ENCODE measurements around the gene SYT9.

Gene SYT9

GRCh38 chr11:7261578-7261977, 9.9 kb downstream of the SYT9 start:
- CTCF ChIA-PET: no interaction called here
- POLR2A ChIA-PET: no interaction called here
- TF ChIP-seq, protein P1, sequence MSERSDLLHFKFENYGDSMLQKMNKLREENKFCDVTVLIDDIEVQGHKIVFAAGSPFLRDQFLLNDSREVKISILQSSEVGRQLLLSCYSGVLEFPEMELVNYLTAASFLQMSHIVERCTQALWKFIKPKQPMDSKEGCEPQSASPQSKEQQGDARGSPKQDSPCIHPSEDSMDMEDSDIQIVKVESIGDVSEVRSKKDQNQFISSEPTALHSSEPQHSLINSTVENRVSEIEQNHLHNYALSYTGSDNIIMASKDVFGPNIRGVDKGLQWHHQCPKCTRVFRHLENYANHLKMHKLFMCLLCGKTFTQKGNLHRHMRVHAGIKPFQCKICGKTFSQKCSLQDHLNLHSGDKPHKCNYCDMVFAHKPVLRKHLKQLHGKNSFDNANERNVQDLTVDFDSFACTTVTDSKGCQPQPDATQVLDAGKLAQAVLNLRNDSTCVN (tag by site-specific recombination; optimal IDR thresholded peaks at IDR 0.05): no peak
- TF ChIP-seq ZNF510 (tag by site-specific recombination; IDR thresholded peaks at IDR 0.05; ENCODE audit: insufficient replicate concordance) (no peak), ZNF561 (tag by site-specific recombination; IDR thresholded peaks at IDR 0.05; ENCODE audit: borderline replicate concordance) (no peak), ZFP69B (tag by site-specific recombination; IDR thresholded peaks at IDR 0.05) (no peak), ZNF23 (tag by site-specific recombination; IDR thresholded peaks at IDR 0.05; ENCODE audit: borderline replicate concordance) (no peak)
- TF ChIP-seq, protein P2, sequence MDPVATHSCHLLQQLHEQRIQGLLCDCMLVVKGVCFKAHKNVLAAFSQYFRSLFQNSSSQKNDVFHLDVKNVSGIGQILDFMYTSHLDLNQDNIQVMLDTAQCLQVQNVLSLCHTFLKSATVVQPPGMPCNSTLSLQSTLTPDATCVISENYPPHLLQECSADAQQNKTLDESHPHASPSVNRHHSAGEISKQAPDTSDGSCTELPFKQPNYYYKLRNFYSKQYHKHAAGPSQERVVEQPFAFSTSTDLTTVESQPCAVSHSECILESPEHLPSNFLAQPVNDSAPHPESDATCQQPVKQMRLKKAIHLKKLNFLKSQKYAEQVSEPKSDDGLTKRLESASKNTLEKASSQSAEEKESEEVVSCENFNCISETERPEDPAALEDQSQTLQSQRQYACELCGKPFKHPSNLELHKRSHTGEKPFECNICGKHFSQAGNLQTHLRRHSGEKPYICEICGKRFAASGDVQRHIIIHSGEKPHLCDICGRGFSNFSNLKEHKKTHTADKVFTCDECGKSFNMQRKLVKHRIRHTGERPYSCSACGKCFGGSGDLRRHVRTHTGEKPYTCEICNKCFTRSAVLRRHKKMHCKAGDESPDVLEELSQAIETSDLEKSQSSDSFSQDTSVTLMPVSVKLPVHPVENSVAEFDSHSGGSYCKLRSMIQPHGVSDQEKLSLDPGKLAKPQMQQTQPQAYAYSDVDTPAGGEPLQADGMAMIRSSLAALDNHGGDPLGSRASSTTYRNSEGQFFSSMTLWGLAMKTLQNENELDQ (tag by site-specific recombination; IDR thresholded peaks at IDR 0.05; ENCODE audit: low read depth): no peak
- no peaks in the 10 kb centered on the region for H3K9me3 ChIP-seq (ENCODE audit: control insufficient read depth, insufficient read depth, low read depth, low read length)
- H3K27ac ChIP-seq (ENCODE audit: extremely low read depth, low read depth, low read length): no peak overlapping the region
- no peak overlapping the region for H3K4me3 ChIP-seq (ENCODE audit: low read depth, low read length)
- no peaks in the 10 kb centered on the region for H3K36me3 ChIP-seq (ENCODE audit: control insufficient read depth in 2 of 2, insufficient read depth in 1 of 2, low read length in 2 of 2)
- 0 out of 2 replicates have a peak, but pooled peaks cover 4% of the 10 kb centered on the region for H3K4me1 ChIP-seq (ENCODE audit: control insufficient read depth, insufficient read depth, low read length)

DNA sequence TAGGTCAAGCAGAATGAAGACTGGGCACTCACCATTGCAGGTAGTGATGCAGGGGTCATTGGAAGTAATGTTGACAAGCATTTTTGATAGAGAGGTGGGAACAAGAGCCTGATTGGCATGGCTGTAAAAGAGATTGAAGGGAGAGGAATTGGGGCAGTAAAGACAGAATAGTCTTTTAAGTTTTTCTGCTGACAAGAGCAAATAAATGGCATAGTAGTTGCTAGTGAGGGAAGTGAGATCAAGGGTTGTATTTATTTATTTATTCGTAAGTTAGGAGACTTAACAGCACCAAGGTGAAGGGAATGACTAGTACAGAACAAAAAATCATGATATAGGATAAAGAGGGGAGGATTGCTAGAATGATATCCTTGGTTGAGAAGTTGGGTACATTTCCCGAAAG, 11.0 kb downstream of the SYT9 start:
- 0 out of 2 replicates have a peak, but pooled peaks cover 1% of the 10 kb centered on the region for H3K4me1 ChIP-seq (ENCODE audit: control insufficient read depth, insufficient read depth, low read length)
- POLR2A ChIA-PET: no interaction called here

DNA sequence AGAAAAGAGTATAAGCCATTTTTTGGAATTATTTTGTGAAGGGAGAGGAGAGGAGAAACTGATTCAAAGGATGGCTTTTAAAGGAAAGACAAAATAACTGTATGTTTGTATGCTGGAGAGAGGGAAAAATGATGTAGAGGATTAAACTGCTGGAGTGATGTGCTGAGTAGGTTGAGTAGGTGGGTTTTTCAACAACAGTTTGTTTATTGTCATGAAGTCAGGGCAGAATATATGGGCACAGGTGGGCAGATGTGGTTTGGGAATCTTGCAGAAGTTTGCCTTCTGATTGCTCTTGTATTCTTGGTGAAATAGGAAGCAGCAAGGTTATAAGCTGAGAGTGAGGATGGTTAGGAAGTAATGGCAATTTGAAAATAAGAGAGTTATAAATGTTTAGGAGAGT, 12.1 kb downstream of the SYT9 start:
- H3K9me3 ChIP-seq (ENCODE audit: control insufficient read depth, insufficient read depth, low read depth, low read length): no peaks in the 10 kb centered on the region
- POLR2A ChIA-PET: no interaction called here
- TF ChIP-seq ZNF558 (tag by site-specific recombination; IDR thresholded peaks at IDR 0.05): no peak
- no peak for TF ChIP-seq SP3 (tag by site-specific recombination; IDR thresholded peaks at IDR 0.05)
- TF ChIP-seq, protein P3, sequence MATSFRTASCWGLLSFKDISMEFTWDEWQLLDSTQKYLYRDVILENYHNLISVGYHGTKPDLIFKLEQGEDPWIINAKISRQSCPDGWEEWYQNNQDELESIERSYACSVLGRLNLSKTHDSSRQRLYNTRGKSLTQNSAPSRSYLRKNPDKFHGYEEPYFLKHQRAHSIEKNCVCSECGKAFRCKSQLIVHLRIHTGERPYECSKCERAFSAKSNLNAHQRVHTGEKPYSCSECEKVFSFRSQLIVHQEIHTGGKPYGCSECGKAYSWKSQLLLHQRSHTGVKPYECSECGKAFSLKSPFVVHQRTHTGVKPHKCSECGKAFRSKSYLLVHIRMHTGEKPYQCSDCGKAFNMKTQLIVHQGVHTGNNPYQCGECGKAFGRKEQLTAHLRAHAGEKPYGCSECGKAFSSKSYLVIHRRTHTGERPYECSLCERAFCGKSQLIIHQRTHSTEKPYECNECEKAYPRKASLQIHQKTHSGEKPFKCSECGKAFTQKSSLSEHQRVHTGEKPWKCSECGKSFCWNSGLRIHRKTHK (tag by site-specific recombination; IDR thresholded peaks at IDR 0.05): no peak
- peak; percentile 72 for TF ChIP-seq EGR2 (tag by site-specific recombination; IDR thresholded peaks at IDR 0.05; ENCODE audit: low read depth)
- TF ChIP-seq YY2 (tag by site-specific recombination; IDR thresholded peaks at IDR 0.05): no peak
- no peak for TF ChIP-seq ZNF266 (tag by site-specific recombination; IDR thresholded peaks at IDR 0.05; ENCODE audit: low read depth)
- TF ChIP-seq ZFHX2 (tag by site-specific recombination; conservative IDR thresholded peaks at IDR 0.05): peak; percentile 63
- TF ChIP-seq ZNF510 (tag by site-specific recombination; IDR thresholded peaks at IDR 0.05; ENCODE audit: insufficient replicate concordance): no peak
- no peak for TF ChIP-seq GLIS1 (tag by site-specific recombination; IDR thresholded peaks at IDR 0.05)
- TF ChIP-seq ZNF24 (tag by site-specific recombination; IDR thresholded peaks at IDR 0.05): no peak
- TF ChIP-seq TCF7L2 (IDR thresholded peaks at IDR 0.05; ENCODE audit: borderline replicate concordance, low read depth, low read length): no peak
- no peak for TF ChIP-seq ZNF335 (tag by site-specific recombination; conservative IDR thresholded peaks at IDR 0.05)
- no peak for TF ChIP-seq ZNF518A (tag by site-specific recombination; conservative IDR thresholded peaks at IDR 0.05; ENCODE audit: low read depth)
- no peak for TF ChIP-seq GLIS2 (tag by site-specific recombination; IDR thresholded peaks at IDR 0.05)
- no peak for TF ChIP-seq SCRT1 (tag by site-specific recombination; IDR thresholded peaks at IDR 0.05; ENCODE audit: borderline replicate concordance)
- no peaks in the 10 kb centered on the region for H3K36me3 ChIP-seq (ENCODE audit: control insufficient read depth in 2 of 2, insufficient read depth in 1 of 2, low read length in 2 of 2)
- no peak overlapping the region for H3K27ac ChIP-seq (ENCODE audit: extremely low read depth, low read depth, low read length)
- no peak overlapping the region for H3K4me3 ChIP-seq (ENCODE audit: low read depth, low read length)
- CTCF ChIA-PET: interaction anchor here (0.6 kb wide), 1 partner anchor 15 kb away, joined by 3 read pairs; no protein-coding TSS in a partner anchor
- no peaks in the 10 kb centered on the region for H3K4me1 ChIP-seq (ENCODE audit: control insufficient read depth, insufficient read depth, low read length)

More for the DNA sequence above, 11.0 kb downstream of the SYT9 start:
- CTCF ChIA-PET: no interaction called here
- no peak for TF ChIP-seq MZF1 (tag by site-specific recombination; IDR thresholded peaks at IDR 0.05; ENCODE audit: borderline replicate concordance)
- no peaks in the 10 kb centered on the region for H3K36me3 ChIP-seq (ENCODE audit: control insufficient read depth in 2 of 2, insufficient read depth in 1 of 2, low read length in 2 of 2)
- no peak overlapping the region for H3K27ac ChIP-seq (ENCODE audit: extremely low read depth, low read depth, low read length)
- no peaks in the 10 kb centered on the region for H3K9me3 ChIP-seq (ENCODE audit: control insufficient read depth, insufficient read depth, low read depth, low read length)
- H3K4me3 ChIP-seq (ENCODE audit: low read depth, low read length): no peak overlapping the region
